COLO829 (cell line): Measurements from ENCODE around the gene HNRNPD.
"Not testable (repeated sequence)": the region's sequence is repeated elsewhere in the genome, so short reads cannot be mapped to it uniquely, and the experiment has no call there.

ENCODE experiments used
- DNase-seq: peaks from one replicate; pipeline ENCODE4 v3.0.0; 2012; ENCODE audit warnings: low spot score

Gene HNRNPD

GRCh38 chr4:82372517-82373485 is 990 bp downstream of the HNRNPD start:
- peak; percentile 63 for DNase-seq

- DNase-seq, result no peak
Observed at GRCh38 chr4:82371497-82371896, 2.3 kb downstream of the HNRNPD start.

GRCh38 chr4:82367438-82368097 is 6.2 kb downstream of the HNRNPD start:
- DNase-seq, result no peak

GRCh38 chr4:82366431-82366830 is 7.4 kb downstream of the HNRNPD start:
- not testable (repeated sequence) for DNase-seq

GRCh38 chr4:82363896-82364487 is 9.8 kb downstream of the HNRNPD start:
- DNase-seq, result no peak

- DNase-seq, result no peak
Observed at GRCh38 chr4:82362565-82362964, 11.2 kb downstream of the HNRNPD start.

- peak; percentile 42 for DNase-seq
Observed at GRCh38 chr4:82360298-82361177, 13.3 kb downstream of the HNRNPD start.

- DNase-seq, result no peak
Observed at GRCh38 chr4:82358847-82359246, 14.9 kb downstream of the HNRNPD start.

GRCh38 chr4:82357640-82358039 is 16.2 kb downstream of the HNRNPD start:
- no peak for DNase-seq

- DNase-seq, result no peak
Observed at GRCh38 chr4:82354788-82355187, 19.0 kb downstream of the HNRNPD start.

- DNase-seq, result no peak
Observed at GRCh38 chr4:82352825-82353366, 20.9 kb downstream of the HNRNPD start.

GRCh38 chr4:82352118-82352824 is 21.5 kb downstream of the HNRNPD start:
- no peak for DNase-seq

GRCh38 chr4:82346126-82346525 is 27.7 kb downstream of the HNRNPD start:
- DNase-seq, result no peak

- DNase-seq, result no peak
Observed at GRCh38 chr4:82335043-82335442, 38.7 kb downstream of the HNRNPD start.

- not testable (repeated sequence) for DNase-seq
Observed at GRCh38 chr4:82333641-82334040, 40.1 kb downstream of the HNRNPD start.

- no peak for DNase-seq
Observed at GRCh38 chr4:82331814-82332213, 42.0 kb downstream of the HNRNPD start.

- no peak for DNase-seq
Observed at GRCh38 chr4:82320351-82320750, 53.4 kb downstream of the HNRNPD start.

GRCh38 chr4:82303063-82303462 is 70.7 kb downstream of the HNRNPD start:
- DNase-seq, result not testable (repeated sequence)
